NCI-H2227 treated with DMSO at 0.1 percent for 48 hours (cell line): Measurements from ENCODE around the gene PIP5K1A.
"Not testable (repeated sequence)": the region's sequence is repeated elsewhere in the genome, so short reads cannot be mapped to it uniquely, and the experiment has no call there.

ENCODE experiments used
- DNase-seq: peaks from one replicate; lab custom pipeline; 2025; lab: John Stamatoyannopoulos, UW

Gene PIP5K1A

DNA sequence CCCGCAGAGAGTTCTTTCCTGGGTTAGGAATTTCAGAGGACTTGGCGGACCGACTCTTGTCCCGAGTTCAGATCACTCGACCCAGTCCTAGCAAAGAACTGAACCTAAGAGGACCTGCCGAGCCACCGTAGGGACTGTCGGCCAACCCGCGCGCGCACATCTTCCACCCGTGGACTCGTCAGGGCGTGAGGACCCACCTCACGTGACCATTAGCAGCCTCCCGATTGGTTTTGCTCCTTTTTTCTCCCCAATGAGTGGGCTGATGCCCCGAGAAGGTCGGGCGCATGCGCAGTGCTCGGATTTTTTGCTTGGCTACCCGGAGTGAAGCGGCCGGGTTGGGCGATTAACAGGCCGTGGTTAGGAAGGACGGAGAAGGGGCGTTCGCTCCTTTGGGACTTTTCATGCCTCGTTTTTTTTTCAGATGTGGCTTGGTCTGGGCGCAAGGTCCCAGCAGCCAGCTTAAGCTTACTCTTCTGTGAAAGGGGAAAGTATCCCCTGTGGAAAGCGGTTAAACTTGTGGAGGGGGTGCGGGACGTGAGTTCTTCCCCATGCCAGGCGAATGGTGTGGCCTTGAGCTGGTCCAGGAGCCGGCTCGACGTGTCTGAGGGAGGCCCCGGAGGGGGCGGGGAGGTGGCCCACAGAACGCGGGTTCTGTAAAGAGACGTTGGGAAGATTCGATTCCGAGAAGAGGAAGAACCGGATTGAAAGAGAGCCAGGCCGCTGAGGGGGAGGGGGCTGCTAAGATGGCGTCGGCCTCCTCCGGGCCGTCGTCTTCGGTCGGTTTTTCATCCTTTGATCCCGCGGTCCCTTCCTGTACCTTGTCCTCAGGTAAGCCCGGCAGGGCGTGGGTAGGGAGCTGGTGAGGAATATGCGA is at the start of gene PIP5K1A:
Gene PIP5K1A, plus strand, starts transcription at position 299 of the 874 bp plus-strand sequence. Its CDS starts 445 bp downstream, at position 744.
- DNase-seq, result peak; percentile 98

DNA sequence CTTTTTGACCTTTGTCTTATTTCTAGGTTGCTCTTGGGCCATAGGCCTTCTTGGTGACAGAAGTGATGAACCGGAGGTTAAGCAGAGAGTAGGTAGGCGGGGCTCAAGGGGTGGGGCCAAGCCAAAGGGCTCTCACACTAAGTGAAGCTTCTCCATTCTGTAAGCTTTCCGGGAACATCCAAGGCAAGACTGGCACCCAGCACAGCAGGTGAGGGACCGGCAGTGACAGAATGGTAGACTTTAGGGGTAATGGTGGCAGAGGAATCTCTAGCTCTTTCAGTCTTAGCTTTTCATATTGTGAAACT is 41.9 kb upstream of the PIP5K1A start, which contains the start of gene TNFAIP8L2:
Gene TNFAIP8L2, plus strand, starts transcription at position 135 of the 305 bp plus-strand sequence. CDS start 2,049 bp downstream, outside the sequence.
- no peak for DNase-seq

DNA sequence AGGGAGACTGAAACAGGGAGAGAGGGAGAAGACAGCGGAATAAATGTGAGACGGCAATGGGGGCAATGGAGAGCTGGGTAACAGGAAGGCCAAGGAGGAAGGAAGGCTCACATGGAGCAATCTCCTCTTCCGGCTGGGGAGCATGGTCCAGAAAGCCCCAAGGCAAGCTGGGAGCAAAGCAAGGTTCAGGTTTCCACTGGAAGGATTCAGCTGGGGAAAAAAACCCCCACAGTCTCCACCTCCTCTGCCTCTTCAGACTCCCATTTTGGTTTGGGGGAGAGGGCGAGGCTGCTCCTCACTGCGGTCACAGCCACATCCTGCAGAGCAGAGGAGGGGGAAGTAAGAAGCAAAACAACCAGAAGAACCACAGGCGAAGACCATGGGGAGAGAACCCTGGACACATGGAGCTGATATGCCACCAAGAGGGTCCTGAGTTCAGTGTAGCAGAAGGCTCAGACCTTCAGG is 41.3 kb upstream of the PIP5K1A start:
- DNase-seq, result no peak

GRCh38 chr1:151158326-151158725 is 40.0 kb upstream of the PIP5K1A start:
- no peak for DNase-seq

DNA sequence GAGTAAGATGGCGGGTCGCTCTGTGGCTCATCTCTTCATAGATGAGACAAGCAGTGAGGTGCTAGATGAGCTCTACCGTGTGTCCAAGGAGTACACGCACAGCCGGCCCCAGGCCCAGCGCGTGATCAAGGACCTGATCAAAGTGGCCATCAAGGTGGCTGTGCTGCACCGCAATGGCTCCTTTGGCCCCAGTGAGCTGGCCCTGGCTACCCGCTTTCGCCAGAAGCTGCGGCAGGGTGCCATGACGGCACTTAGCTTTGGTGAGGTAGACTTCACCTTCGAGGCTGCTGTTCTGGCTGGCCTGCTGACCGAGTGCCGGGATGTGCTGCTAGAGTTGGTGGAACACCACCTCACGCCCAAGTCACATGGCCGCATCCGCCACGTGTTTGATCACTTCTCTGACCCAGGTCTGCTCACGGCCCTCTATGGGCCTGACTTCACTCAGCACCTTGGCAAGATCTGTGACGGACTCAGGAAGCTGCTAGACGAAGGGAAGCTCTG is 39.6 kb upstream of the PIP5K1A start:
- DNase-seq, result no peak

DNA sequence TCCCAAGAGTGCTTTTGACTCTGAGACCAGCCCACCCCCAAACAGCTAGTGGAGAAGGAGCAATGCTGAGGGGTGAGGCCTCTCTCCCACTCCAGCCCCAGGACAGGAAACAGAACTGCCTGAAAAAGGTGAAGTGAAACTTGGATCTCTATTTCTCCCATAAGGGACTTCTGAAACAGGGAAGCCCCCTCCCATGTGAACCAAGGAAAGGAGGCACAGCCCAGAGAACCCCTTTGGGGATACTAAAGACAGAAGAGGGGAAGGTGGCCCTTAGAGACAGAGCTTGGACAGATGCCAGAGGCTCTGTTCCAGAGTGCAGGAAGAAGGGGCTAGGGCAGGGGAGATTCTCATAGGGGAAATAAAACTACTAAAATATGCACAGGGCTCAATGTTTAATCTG is 39.0 kb upstream of the PIP5K1A start:
- DNase-seq, result no peak

GRCh38 chr1:151164732-151165280 is 33.5 kb upstream of the PIP5K1A start:
- no peak for DNase-seq

DNA sequence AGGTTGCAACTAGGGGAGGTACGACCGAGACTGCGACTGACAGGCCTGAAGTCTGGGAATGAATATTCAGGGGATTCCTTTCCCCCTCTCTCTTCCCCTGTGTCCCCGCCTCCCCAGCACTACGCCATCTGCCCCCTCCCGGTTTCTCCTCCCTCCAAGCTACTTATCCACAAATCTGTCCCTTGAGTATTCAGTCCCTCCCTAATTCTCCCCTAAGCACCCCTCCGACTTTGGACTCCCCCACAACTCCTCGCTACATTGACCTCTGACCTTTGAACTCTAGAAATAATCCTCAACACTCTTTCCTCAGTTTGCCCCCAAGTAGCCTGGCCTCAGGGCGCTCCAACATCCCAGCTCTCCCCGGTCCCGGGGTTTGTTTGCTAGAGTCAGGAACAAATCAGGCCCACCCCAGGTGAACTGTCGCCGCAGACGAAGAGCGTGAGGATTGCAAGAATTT is 33.0 kb upstream of the PIP5K1A start:
- DNase-seq, result peak; percentile 80

DNA sequence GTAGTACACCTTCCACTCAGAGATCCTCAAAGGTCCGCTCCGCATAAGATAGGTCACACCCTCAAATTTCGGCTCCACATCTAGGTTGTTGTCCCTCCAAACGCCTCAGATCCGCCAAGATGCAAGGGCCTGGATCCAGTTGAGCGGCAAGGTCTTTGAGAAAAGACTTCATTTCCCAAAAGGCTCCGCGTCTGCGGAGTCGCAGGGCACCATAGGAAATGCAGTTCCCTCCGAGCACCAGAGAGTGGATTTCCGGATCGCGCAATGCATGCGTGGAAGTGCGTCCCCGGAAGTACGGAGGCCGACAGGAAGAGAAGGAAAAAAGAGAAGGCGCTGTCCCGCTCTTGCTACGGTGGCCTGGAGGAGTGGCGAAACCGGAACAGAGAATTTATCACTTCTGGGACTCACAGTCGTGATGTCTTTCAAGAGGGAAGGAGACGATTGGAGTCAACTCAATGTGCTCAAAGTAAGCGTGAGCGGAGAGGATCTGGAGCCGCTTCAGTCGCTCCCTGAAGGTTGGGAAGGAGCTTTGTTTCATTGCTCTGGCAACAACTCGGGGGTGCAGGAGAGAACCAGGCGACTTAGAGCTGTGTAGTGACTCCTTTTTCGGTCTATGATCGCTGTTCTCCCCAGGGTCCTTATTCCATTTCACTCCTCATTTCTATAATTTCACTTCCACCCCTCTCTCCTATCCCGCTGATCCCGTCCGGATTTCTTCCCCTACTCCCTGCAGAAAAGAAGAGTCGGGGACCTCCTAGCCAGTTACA is 32.4 kb upstream of the PIP5K1A start, which contains the start of the genes LYSMD1 and SCNM1:
Gene LYSMD1, minus strand, starts transcription at position 165 of the 767 bp plus-strand sequence. CDS start 644 bp downstream, outside the sequence.
Gene SCNM1, plus strand, starts transcription at position 407 of the 767 bp plus-strand sequence. Its CDS starts 9 bp downstream, at position 416.
- peak; percentile 97 for DNase-seq

DNA sequence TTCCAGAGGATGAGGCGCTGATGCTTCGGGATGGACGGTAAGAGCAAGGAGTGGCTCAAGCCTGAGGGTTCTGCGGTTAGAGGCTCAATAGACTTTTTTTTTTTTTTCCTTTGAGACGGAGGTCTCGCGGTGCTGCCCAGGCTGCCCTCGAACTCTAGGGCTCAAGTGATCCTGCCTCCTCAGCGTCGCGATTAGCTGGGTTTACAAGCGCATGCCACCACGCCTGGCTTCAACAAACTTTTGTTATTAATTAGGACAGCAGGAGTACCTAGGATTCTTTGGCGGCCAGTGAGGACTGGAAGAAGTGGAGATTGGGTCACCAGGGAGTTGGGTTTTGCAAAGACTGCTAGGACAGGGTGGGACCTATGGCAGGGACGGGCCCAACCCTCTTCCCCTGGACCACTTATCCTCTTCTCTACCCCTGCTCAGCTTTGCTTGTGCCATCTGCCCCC is 31.8 kb upstream of the PIP5K1A start:
- DNase-seq, result no peak

DNA sequence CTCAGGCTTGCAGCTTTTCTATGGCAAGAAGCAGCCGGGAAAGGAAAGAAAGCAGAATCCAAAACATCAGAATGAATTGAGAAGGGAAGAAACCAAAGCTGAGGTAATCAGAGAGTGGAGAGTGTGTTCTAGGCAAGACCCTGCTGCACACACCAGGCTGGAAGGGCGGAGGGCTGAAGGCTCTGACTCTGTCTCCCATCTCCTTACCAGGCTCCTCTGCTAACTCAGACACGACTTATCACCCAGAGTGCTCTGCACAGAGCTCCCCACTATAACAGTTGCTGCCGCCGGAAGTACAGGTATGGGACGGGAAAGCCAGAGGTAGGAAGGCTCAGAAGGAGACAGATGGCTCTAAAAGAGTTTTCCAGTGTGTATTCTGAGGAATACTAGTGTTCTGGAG is 31.2 kb upstream of the PIP5K1A start:
- DNase-seq, result no peak

GRCh38 chr1:151171190-151171589 is 27.2 kb upstream of the PIP5K1A start:
- no peak for DNase-seq

GRCh38 chr1:151175041-151175741 is 23.2 kb upstream of the PIP5K1A start:
- DNase-seq, result no peak

GRCh38 chr1:151175863-151176262 is 22.5 kb upstream of the PIP5K1A start, which contains the start of gene TMOD4:
Gene TMOD4 (minus strand): TSS chr1:151175981. CDS start chr1:151174875, 1,106 bp downstream.
- no peak for DNase-seq

- DNase-seq, result no peak
Observed at GRCh38 chr1:151176514-151177045, 21.8 kb upstream of the PIP5K1A start.

DNA sequence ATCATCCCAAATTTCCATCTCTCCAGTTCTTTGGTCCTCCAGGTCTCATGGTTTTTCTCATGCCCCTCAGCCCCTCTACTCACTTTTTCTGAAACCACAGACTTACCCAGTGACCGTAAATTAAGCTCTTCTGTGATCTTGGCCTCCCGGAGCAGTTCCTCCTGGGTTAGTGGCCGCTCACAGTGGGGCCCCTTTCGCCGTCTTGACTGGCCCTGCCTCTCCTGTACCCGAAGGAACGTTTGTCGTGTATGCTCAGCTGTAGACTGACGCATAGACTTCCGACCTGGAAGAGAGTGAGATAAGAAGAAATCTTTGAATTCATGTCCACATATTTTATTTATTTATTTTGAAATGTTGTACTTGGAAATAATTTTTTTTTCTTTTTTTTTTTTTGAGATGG is 14.1 kb upstream of the PIP5K1A start:
- DNase-seq, result no peak

- no peak for DNase-seq
Observed at GRCh38 chr1:151187205-151187604, 11.1 kb upstream of the PIP5K1A start.

DNA sequence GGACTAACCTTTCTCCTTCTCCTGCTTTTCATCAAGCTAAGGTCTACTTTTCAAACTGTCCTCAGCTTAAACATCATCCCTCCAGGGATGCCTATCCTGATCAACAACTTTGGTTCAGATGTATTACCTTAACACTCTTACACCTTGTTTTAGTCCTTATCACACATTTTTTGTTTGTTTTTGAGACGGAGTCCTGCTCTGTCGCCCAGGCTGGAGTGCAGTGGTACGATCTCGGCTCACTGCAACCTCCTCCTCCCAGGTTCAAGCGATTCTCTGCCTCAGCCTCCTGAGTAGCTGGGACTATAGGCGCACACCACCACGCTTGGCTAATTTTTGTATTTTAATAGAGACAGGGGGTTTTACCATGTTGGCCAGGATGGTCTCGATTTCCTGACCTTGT is 9.7 kb upstream of the PIP5K1A start:
- DNase-seq, result not testable (repeated sequence)

DNA sequence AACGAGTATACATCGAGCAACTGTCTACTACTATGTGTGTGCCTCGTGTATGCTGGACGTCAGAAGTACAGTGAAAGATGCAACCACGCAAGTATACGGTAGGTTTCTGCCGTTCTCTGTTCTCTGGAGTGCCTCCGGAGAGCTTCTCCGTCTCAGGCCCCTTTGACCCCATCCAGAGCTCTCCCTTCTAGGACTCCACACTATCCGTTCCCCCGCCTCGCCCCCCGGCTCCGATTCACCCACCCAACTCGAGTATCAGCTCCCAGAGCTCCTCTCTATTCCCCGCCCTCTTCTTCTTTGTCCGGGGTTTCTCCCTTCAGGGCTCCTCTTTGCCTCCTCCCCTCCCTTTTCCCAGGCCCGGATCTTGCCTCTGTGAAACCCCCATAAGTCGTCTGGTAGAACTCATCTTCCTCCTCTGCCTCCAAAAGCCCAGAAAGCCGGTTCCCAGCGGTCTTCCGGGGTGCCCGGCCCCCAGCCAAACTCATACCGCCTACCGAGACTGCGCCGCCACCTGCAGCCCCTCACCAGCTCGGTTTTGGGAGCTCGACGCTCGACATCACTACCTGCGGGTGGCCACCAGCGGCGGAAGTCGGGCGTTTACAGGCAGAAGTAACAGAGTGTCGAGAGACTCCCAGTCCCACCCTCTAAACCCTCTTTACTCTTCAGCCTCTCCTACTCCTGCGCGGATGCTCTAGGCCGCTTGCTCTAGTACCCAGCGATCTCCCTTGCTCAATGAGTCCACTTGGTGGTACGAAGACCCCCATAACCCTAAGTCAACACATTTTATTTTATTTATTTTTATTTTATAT is 8.5 kb upstream of the PIP5K1A start, which contains the start of gene VPS72:
Gene VPS72, minus strand, starts transcription at position 561 of the 809 bp plus-strand sequence. Its CDS starts 76 bp downstream, at position 485.
- DNase-seq, result peak; percentile 91

GRCh38 chr1:151192047-151192446 is 6.3 kb upstream of the PIP5K1A start:
- DNase-seq, result no peak
